HL-60 (cell line): ENCODE data around the gene DNASE1.

Source experiments
- SPI1 ChIP-seq: IDR thresholded peaks from 2 replicates; pipeline ENCODE4 v1.6.1; 2012; ENCODE audit warnings: low read depth, mild to moderate bottlenecking, borderline replicate concordance
- TF ChIP-seq, protein P1 (sequence below): IDR thresholded peaks from one replicate; pipeline ENCODE4 v1.5.1; 2011; ENCODE audit warnings: low read length, control low read depth, inconsistent platforms; ENCODE audit not compliant: insufficient read depth

GRCh38 chr16:3606441-3606840, 48.0 kb upstream of the DNASE1 start:
- no peak for TF ChIP-seq SPI1
- TF ChIP-seq, protein P1, sequence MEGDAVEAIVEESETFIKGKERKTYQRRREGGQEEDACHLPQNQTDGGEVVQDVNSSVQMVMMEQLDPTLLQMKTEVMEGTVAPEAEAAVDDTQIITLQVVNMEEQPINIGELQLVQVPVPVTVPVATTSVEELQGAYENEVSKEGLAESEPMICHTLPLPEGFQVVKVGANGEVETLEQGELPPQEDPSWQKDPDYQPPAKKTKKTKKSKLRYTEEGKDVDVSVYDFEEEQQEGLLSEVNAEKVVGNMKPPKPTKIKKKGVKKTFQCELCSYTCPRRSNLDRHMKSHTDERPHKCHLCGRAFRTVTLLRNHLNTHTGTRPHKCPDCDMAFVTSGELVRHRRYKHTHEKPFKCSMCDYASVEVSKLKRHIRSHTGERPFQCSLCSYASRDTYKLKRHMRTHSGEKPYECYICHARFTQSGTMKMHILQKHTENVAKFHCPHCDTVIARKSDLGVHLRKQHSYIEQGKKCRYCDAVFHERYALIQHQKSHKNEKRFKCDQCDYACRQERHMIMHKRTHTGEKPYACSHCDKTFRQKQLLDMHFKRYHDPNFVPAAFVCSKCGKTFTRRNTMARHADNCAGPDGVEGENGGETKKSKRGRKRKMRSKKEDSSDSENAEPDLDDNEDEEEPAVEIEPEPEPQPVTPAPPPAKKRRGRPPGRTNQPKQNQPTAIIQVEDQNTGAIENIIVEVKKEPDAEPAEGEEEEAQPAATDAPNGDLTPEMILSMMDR, result no peak
